GM12872 (cell line): Measurements from ENCODE around the gene KRT36.

Source experiments
- CTCF ChIP-seq: IDR thresholded peaks from 3 replicates; pipeline ENCODE4 v1.5.1; 2011; ENCODE audit warnings: low read depth, mild to moderate bottlenecking, low read length, moderate library complexity; ENCODE audit not compliant: insufficient read depth

KRT36 gene

GRCh38 chr17:41519501-41520224 lies 30.0 kb upstream of the KRT36 start:
- TF ChIP-seq CTCF: no peak

DNA sequence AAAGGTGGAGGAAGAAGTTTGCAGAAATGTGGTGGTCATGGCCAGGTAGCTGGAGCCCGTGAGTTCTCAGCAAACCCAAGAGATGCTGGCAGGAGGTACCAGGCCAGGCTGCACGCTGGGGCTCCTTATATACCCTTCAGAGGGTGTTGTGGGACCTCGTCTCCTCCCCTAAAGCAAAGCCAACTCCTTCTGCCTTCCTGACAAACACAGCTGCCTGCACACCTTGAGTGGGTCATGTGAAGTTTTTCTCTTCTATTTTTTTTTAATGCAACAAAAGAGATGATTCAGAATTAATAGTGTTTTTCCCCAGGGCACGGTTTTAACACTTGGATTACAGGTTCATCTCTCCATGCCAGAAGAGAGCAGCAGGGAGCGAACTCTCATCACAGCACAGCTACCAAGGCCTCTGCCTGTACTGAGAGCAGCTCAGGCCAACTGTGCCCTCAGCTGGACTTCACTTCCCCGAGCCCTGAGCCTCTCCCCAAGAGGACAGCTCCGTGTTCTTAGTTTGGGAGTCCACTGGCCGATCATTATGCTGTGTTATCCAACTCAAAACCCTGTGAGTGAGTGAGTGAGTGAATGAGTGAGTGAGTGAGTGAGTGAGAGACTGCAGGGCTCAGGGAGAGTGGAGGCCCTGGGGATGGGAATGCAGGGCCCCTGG lies 29.2 kb upstream of the KRT36 start, which contains the start of gene KRT15:
TSS of gene KRT15 (minus strand) at position 102 of the 661 bp plus-strand sequence. CDS start at position 39, 63 bp downstream.
- no peak for TF ChIP-seq CTCF

DNA sequence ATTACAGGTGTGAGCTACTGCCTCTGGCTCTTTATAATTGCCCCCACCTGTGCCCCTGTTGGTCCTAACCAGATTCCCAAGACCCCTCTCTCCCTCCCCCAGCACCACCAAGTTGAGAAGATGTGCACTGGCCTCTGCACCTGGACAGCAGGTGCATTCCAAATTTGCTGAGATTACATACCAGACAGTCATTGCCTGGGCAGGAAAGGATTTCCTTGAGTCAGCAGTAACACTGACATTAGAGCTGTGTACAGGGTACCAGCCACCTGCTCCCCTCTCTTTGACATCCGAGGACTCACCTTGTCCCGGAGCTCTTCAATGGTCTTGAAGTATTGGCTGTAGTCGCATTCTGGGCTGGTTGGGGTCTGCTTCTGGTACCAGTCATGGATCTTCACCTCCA lies 28.3 kb upstream of the KRT36 start:
- no peak for TF ChIP-seq CTCF

DNA sequence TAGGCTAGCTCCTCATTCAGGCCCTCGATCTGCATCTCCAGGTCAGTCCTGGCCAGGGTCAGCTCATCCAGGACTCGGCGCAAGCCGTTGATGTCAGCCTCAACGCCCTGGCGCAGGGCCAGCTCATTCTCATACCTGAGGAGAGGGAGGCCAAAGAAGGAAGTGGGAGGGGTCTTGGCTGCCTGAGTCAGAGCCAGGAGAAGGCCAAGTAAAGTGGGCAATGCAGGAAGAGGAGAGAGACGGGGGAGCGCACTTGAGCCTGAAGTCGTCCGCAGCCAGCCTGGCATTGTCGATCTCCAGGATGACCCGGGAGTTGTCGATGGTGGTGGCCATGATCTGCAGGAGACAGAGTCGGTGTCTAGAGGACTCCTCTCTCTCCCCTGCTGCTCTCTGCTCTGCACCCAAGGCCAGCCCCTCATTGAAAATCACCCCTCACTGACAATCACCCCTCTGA lies 27.1 kb upstream of the KRT36 start:
- no peak for TF ChIP-seq CTCF

DNA sequence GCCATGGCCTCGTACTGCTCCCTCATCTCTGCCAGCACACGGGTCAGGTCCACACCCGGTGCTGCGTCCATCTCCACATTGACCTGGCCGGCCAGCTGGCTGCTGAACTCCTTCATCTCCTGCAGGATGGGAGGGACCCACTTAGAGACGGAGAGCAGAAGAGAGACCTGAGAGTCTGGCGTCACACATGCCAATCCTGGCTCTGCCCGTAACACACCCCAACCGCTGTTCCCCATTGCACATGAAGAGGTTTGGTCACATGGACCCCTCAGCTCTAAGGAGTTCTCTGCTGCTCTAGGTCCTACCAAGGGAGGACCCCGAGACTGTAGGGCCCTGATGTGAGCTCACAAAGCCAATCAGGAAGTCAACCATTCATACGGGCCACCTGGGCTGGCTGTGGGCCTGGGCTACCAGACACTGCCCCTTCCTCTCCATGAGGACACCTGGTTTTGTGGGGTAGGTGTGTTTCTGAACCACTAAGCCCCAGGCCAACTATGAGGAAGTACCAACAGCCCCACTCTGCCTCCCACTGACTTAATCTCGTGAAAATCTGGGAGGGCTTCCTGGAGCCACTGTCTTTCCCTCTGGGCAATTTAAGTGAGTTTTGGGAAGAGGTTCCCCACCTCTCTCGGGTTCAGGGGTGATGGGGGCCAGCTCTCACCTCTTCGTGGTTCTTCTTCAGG lies 26.6 kb upstream of the KRT36 start:
- TF ChIP-seq CTCF: no peak

DNA sequence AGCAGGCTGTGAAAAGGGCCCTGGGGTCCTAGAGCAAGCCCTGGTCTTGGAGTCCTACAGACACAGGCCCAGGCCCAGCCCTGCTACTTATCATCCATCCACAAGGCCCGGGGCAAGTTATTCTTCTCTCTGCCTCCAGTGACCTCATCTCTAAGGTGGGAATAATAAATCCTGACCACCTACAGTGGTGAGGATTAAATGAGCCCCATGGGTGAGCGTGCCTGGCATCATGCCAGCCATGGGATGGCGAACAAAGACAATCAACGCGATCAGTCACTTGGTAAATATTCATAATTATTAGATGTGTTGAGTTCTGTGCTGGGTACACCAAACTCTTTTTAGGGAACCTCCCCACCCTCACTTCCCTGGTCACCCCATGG lies 23.4 kb upstream of the KRT36 start:
- TF ChIP-seq CTCF: no peak

DNA sequence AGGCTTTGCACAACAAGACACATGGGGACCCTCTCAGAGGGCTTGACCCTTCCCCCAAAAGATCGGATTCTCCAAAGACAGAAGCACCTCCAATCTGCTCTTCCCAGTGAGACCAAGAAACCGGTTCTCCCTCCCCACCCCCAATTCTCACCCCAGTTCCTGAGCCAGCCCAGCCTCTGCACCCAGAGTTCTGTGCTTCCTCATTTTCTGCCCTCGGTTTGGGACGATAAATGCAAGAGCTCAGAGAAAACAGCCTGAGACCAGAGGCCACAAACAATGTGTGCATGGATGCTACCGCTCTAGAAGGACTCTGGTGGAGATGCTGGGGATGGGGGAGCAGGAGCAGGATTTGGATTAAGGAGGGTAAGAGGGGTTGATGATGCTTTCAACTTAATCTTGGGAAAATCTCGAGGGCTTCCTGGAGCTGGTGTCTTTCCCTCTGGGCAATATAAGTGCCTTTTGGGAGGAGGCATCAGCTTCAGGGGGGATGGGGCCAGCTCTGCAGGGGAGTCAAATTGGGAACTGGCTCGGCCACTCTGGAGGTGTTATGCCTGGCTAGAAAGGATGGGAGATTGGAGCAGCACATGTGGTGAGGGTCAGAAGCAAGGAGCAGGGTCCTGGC lies 22.9 kb upstream of the KRT36 start:
- no peak for TF ChIP-seq CTCF
